ENCODE results near the gene LDLRAD1. TPM values are rescaled to one million over a fixed set of nuclear protein-coding genes. Genes with fewer than 3 reads are reported as not detected.

Gene LDLRAD1
- total and polyA plus RNA-seq, 2 of the 13 experiments (the other 11 are each of a cell fraction or from before 2014, with no cell fraction given) = 2.5 to 14.0 TPM

DNA sequence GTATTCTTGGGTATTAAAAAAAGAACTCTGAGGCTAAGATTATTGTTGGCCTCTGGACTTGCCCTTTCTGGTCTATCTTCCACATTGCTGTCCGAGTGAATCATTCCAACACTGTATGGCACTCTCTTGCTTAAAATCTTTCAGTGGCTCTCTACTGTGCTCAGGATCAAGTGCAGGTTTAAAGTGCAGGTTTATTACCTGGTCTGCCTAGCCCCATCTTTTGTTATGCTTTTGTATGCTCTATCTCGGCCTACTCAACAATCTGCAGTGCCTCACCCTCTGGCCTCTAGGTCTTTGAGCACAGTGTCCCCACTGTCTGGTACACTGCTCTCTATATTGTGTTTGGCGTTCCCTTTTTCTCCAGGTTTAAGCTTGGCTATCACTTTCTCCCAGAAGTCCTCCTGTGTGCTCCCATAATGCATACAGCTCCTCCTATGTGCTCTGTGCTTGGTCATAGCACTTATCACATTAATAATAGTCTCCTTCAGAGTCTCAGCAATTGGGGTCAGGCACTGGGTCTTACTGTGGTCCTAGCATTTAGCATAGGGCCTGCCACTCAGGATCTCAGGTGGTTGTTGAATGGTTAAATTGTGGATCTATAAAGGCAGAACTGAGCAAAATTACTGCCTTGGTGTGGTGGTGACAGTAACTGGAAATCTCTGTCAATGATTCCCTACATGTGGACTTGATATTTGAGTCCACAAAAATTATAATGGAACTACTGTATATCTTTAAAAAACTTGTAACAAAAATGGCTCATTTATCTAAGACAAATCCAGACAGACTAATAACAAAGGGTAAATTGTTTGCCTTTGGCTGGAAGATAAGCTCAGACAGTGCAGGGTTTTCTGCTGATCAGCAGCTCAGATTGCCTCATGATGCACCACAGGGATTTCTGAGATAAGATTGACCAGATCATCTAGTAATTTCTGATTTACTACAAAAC lies 10.6 kb upstream of the LDLRAD1 start (continued):
- TF ChIP-seq, protein P1, sequence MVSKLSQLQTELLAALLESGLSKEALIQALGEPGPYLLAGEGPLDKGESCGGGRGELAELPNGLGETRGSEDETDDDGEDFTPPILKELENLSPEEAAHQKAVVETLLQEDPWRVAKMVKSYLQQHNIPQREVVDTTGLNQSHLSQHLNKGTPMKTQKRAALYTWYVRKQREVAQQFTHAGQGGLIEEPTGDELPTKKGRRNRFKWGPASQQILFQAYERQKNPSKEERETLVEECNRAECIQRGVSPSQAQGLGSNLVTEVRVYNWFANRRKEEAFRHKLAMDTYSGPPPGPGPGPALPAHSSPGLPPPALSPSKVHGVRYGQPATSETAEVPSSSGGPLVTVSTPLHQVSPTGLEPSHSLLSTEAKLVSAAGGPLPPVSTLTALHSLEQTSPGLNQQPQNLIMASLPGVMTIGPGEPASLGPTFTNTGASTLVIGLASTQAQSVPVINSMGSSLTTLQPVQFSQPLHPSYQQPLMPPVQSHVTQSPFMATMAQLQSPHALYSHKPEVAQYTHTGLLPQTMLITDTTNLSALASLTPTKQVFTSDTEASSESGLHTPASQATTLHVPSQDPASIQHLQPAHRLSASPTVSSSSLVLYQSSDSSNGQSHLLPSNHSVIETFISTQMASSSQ (IDR thresholded peaks at IDR 0.05; ENCODE audit: low read depth) = no peak
- TF ChIP-seq, protein P1 (CRISPR knock-in tag; IDR thresholded peaks at IDR 0.05; ENCODE audit: borderline replicate concordance) = peak; percentile 26; the same call in 1 of the 2 replicates
- TF ChIP-seq ZBTB34 (CRISPR knock-in tag; IDR thresholded peaks at IDR 0.05) (peak; percentile 85), GPN1 (CRISPR knock-in tag; IDR thresholded peaks at IDR 0.05; ENCODE audit: borderline replicate concordance) (no peak), TIGD3 (CRISPR knock-in tag; IDR thresholded peaks at IDR 0.05; ENCODE audit: borderline replicate concordance) (no peak), ISL2 (CRISPR knock-in tag; IDR thresholded peaks at IDR 0.05) (0 out of 2 replicates have a peak, but pooled peaks have one; percentile 45), FOXM1 (CRISPR knock-in tag; IDR thresholded peaks at IDR 0.05) (no peak), HNF4A (CRISPR knock-in tag; IDR thresholded peaks at IDR 0.05) (peak; percentile 6; the same call in 1 of the 2 replicates), IKZF1 (IDR thresholded peaks at IDR 0.05) (no peak), SRSF9 (IDR thresholded peaks at IDR 0.05; ENCODE audit: borderline replicate concordance, insufficient read depth, low read depth, low read length, poor library complexity, severe bottlenecking) (no peak), ZNF614 (CRISPR knock-in tag; IDR thresholded peaks at IDR 0.05; ENCODE audit: borderline replicate concordance) (no peak), PLRG1 (conservative IDR thresholded peaks at IDR 0.05) (no peak), ZNF543 (CRISPR knock-in tag; IDR thresholded peaks at IDR 0.05) (no peak), TBX2 (CRISPR knock-in tag; IDR thresholded peaks at IDR 0.05; ENCODE audit: borderline replicate concordance) (no peak), ZNF777 (CRISPR knock-in tag; IDR thresholded peaks at IDR 0.05) (no peak), ATF7-NPFF (CRISPR knock-in tag; IDR thresholded peaks at IDR 0.05; ENCODE audit: low read depth) (no peak), ZFX (CRISPR knock-in tag; IDR thresholded peaks at IDR 0.05; ENCODE audit: low read depth) (peak; percentile 47), EED (CRISPR knock-in tag; IDR thresholded peaks at IDR 0.05) (no peak), ZFP37 (CRISPR knock-in tag; IDR thresholded peaks at IDR 0.05; ENCODE audit: borderline replicate concordance) (no peak), NCOA5 (CRISPR knock-in tag; IDR thresholded peaks at IDR 0.05) (no peak)
- TF ChIP-seq, protein P2, sequence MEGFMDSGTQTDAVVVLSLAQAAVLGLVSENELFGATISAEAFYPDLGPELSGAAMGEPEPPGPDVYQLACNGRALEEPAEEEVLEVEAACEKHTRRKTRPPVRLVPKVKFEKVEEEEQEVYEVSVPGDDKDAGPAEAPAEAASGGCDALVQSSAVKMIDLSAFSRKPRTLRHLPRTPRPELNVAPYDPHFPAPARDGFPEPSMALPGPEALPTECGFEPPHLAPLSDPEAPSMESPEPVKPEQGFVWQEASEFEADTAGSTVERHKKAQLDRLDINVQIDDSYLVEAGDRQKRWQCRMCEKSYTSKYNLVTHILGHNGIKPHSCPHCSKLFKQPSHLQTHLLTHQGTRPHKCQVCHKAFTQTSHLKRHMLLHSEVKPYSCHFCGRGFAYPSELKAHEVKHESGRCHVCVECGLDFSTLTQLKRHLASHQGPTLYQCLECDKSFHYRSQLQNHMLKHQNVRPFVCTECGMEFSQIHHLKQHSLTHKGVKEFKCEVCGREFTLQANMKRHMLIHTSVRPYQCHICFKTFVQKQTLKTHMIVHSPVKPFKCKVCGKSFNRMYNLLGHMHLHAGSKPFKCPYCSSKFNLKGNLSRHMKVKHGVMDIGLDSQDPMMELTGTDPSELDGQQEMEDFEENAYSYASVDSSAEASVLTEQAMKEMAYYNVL (CRISPR knock-in tag; IDR thresholded peaks at IDR 0.05; ENCODE audit: borderline replicate concordance) = peak; percentile 48; the same call in 1 of the 2 replicates

Data from HepG2 (cell line).